HCT116 (cell line): ENCODE data around the gene TAF3.

ENCODE experiments used
- CEBPB ChIP-seq: IDR thresholded peaks from 2 replicates; pipeline ENCODE4 v1.6.1; 2012; ENCODE audit warnings: low read depth
- CTCF ChIP-seq, 3 experiments: fragments of 200-600 bp in 1 of 3; sonication (generic) in 1 of 3; IDR thresholded peaks in 2 of 3; conservative IDR thresholded peaks in 1 of 3; 2 replicates each; pipeline ENCODE4 v1.5.1; 2012 to 2017; ENCODE audit warnings: low read depth in 2 of 3, low read length in 2 of 3, antibody characterized with exemption in 1 of 3, borderline replicate concordance in 1 of 3, control low read depth in 1 of 3, mild to moderate bottlenecking in 1 of 3, mixed read lengths in 1 of 3, mixed run types in 1 of 3, moderate library complexity in 1 of 3; ENCODE audit not compliant: insufficient read depth in 1 of 3
- EGR1 ChIP-seq: IDR thresholded peaks from 2 replicates; pipeline ENCODE4 v1.6.1; 2012; ENCODE audit warnings: low read depth
- EZH2 ChIP-seq: fragments of 200-600 bp; sonication (generic); IDR thresholded peaks from 2 replicates; pipeline ENCODE4 v1.6.1; 2017; ENCODE audit warnings: antibody characterized with exemption, mixed run types
- FOSL1 ChIP-seq: IDR thresholded peaks from 2 replicates; pipeline ENCODE4 v1.6.1; 2012; ENCODE audit warnings: low read depth
- MAX ChIP-seq: IDR thresholded peaks from 2 replicates; pipeline ENCODE4 v1.6.1; 2012
- POLR2A ChIP-seq: IDR thresholded peaks from 2 replicates; pipeline ENCODE4 v1.7.0; 2011; ENCODE audit warnings: borderline replicate concordance; ENCODE audit not compliant: insufficient read depth, insufficient read length; ENCODE audit errors: extremely low read depth
- POLR2AphosphoS5 ChIP-seq: IDR thresholded peaks from 2 replicates; pipeline ENCODE4 v1.6.1; 2011; ENCODE audit warnings: mild to moderate bottlenecking, low read depth, low read length, moderate library complexity
- REST ChIP-seq: IDR thresholded peaks from 2 replicates; pipeline ENCODE4 v1.6.1; 2012; ENCODE audit warnings: low read depth
- SP1 ChIP-seq: IDR thresholded peaks from 2 replicates; pipeline ENCODE4 v1.6.1; 2012; ENCODE audit warnings: low read depth
- SRF ChIP-seq: IDR thresholded peaks from 2 replicates; pipeline ENCODE4 v1.6.1; 2012; ENCODE audit warnings: low read depth
- YY1 ChIP-seq: IDR thresholded peaks from 2 replicates; pipeline ENCODE4 v1.6.1; 2011; ENCODE audit warnings: low read length, low read depth, moderate library complexity, mild to moderate bottlenecking; ENCODE audit not compliant: insufficient replicate concordance; ENCODE audit errors: extremely low read depth
- ZBTB33 ChIP-seq: IDR thresholded peaks from 2 replicates; pipeline ENCODE4 v1.6.1; 2011; ENCODE audit warnings: mild to moderate bottlenecking, low read length, moderate library complexity; ENCODE audit not compliant: insufficient replicate concordance; ENCODE audit errors: extremely low read depth
- ZNF274 ChIP-seq: fragments of 200-500 bp; sonication (Bioruptor generic); IDR thresholded peaks from 2 replicates; pipeline ENCODE4 v1.6.1; 2014; ENCODE audit warnings: mild to moderate bottlenecking, low read depth, low read length, inconsistent platforms

GRCh38 chr10:7922707-7923106, 104.4 kb downstream of the TAF3 start:
- TF ChIP-seq CTCF (IDR thresholded peaks at IDR 0.05 in 2 of 3, conservative IDR thresholded peaks at IDR 0.05 in 1 of 3; ENCODE audit: borderline replicate concordance in 1 of 3, insufficient read depth in 1 of 3, low read depth in 2 of 3, low read length in 2 of 3) (no peak), MAX (no peak), EZH2 (no peak), POLR2A (no peak), EGR1 (no peak), ZNF274 (no peak), ZBTB33 (no peak), REST (no peak), YY1 (no peak), CEBPB (no peak), SRF (no peak), FOSL1 (no peak), SP1 (no peak), POLR2AphosphoS5 (no peak)
